ENCODE results near the gene IL7R.

Gene IL7R

DNA sequence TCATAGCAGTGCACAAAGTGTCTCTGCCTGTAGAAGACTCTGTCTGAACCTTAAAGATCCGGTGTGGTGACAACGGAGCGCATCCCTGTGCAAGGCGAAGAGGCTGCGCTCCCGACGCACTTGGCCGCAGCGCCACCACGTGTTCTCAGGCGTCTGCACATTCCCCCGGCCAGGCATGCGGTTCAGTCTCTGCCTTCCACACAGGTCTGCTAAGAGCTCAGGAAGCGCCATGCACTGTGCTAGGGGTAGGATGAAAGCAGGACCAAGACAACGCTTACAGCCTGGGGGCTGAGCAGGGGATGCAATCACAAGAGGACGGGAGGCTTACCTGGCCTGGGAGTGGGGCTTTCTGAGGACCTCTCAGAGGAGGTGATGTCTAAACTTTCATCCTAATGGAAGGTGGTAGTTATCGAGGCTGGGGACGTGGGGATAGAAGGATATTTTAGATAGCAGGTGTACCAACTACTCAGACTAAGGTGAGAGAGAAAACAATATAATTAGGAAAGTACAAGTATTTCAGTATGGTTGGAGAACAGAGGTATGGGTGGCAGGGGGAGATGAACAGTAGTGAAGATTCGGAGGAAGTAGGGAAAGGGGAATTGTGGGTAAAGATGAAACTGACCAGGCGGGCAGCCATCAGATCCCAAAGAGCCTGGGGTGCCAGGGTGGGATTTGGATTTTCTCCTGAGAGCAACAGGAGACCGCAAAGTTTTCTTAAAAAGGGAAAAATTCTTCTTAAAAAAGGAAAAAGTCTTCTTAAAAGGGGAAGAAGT is 68.4 kb downstream of the IL7R start:
- peak; percentile 76 for DNase-seq (ENCODE audit: low read depth)
- H3K4me3 ChIP-seq (ENCODE audit: control insufficient read depth, low read depth, low read length) = peak overlapping the region; percentile 19
- TF ChIP-seq, protein P1, sequence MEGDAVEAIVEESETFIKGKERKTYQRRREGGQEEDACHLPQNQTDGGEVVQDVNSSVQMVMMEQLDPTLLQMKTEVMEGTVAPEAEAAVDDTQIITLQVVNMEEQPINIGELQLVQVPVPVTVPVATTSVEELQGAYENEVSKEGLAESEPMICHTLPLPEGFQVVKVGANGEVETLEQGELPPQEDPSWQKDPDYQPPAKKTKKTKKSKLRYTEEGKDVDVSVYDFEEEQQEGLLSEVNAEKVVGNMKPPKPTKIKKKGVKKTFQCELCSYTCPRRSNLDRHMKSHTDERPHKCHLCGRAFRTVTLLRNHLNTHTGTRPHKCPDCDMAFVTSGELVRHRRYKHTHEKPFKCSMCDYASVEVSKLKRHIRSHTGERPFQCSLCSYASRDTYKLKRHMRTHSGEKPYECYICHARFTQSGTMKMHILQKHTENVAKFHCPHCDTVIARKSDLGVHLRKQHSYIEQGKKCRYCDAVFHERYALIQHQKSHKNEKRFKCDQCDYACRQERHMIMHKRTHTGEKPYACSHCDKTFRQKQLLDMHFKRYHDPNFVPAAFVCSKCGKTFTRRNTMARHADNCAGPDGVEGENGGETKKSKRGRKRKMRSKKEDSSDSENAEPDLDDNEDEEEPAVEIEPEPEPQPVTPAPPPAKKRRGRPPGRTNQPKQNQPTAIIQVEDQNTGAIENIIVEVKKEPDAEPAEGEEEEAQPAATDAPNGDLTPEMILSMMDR (conservative IDR thresholded peaks at IDR 0.05; ENCODE audit: control insufficient read depth, insufficient read depth, low read depth, low read length) = peak; percentile 63

GRCh38 chr5:35926389-35927051 is 69.8 kb downstream of the IL7R start:
- TF ChIP-seq, protein P1 (conservative IDR thresholded peaks at IDR 0.05; ENCODE audit: control insufficient read depth, insufficient read depth, low read depth, low read length) = peak; percentile 86
- peak overlapping the region; percentile 19 for H3K4me3 ChIP-seq (ENCODE audit: control insufficient read depth, low read depth, low read length)
- peak; percentile 58 for DNase-seq (ENCODE audit: low read depth)
